Small intestine (tissue), 7 donors: ENCODE data around the gene HRH1. TPM values are rescaled to one million over a fixed set of nuclear protein-coding genes. Genes with fewer than 3 reads are reported as not detected.

Experiments
- DNase-seq, 2 donors: peaks; one replicate each; pipeline versions ENCODE4 v3.0.0 to v3.0.0-alpha.2; 2013
- FAIRE-seq: peaks from 2 replicates; lab custom pipeline; 2012; peaks lifted over from hg19 to GRCh38; lab: Jason Lieb, UNC
- H3K27ac ChIP-seq, 3 donors: one replicate each; pipeline ENCODE4 v1.5.1; 2013; ENCODE audit warnings: low read length in 2 of 3, mild to moderate bottlenecking in 2 of 3, control low read depth in 1 of 3, inconsistent platforms in 1 of 3, low read depth in 1 of 3, moderate library complexity in 1 of 3
- H3K27me3 ChIP-seq, 3 donors: one replicate each; pipeline ENCODE4 v1.6.1; 2013; ENCODE audit warnings: low read length in 3 of 3, inconsistent platforms in 1 of 3; ENCODE audit not compliant: control insufficient read depth in 3 of 3, insufficient read depth in 3 of 3
- H3K36me3 ChIP-seq, 3 donors: one replicate each; pipeline ENCODE4 v1.6.1; 2013; ENCODE audit warnings: low read length in 3 of 3, inconsistent platforms in 1 of 3, low read depth in 1 of 3, mild to moderate bottlenecking in 1 of 3, moderate library complexity in 1 of 3; ENCODE audit not compliant: control insufficient read depth in 3 of 3, insufficient read depth in 2 of 3
- H3K4me1 ChIP-seq, 3 donors: one replicate each; pipeline ENCODE4 v1.6.1; 2013; ENCODE audit warnings: low read length in 2 of 3, inconsistent platforms in 1 of 3, low read depth in 1 of 3, mild to moderate bottlenecking in 1 of 3, moderate library complexity in 1 of 3; ENCODE audit not compliant: control insufficient read depth in 3 of 3, insufficient read depth in 2 of 3
- H3K4me3 ChIP-seq, 3 donors: one replicate each; pipeline ENCODE4 v1.5.1; 2013; ENCODE audit warnings: low read length in 3 of 3, control low read depth in 1 of 3, inconsistent platforms in 1 of 3, low read depth in 1 of 3, mild to moderate bottlenecking in 1 of 3, moderate library complexity in 1 of 3
- H3K9me3 ChIP-seq, 2 donors: one replicate each; pipeline ENCODE4 v1.6.1; 2013; ENCODE audit warnings: low read depth in 1 of 2, low read length in 1 of 2; ENCODE audit not compliant: control insufficient read depth in 2 of 2, insufficient read depth in 1 of 2
- WGBS, 3 donors: extraction: QIAGEN DNeasy Blood & Tissue Kit; methylation state at CpG; one replicate each; pipeline ENCODE4 v1.1.7; 2013; 5-methylcytosine and 5-hydroxymethylcytosine counted together
- polyA plus RNA-seq, 4 donors: library from polyadenylated mRNA; stranded (reverse) in 3 of 4; unstranded in 1 of 4; fragments of 200-250 nt in 3 of 4; fragments of 120-200 nt in 1 of 4; gene quantifications; one replicate each; pipeline versions ENCODE4 v1.2.1 to v1.2.3, GENCODE V29; 2013
- donor health status: healthy with polysubstance abuse.
- donor health status: control.
- donor health status: control.
- donor health status: Bipolar disorder and iron deficiency.
- donor health status: healthy.

The HRH1 gene
- polyA plus RNA-seq, 4 donors = 1.1 to 3.8 (median 1.5) TPM

GRCh38 chr3:11282250-11283138 is 128.2 kb downstream of the HRH1 start:
- DNase-seq (peak in 1 of 2 donors; percentile 14), FAIRE-seq (no peak)
- H3K4me3 ChIP-seq = no peak overlapping the region
- H3K36me3 ChIP-seq = peaks cover 0 to 15% (median 11%) of the 10 kb centered on the region in 3 donors
- WGBS, 3 donors = 56 to 86% (median 80%) methylated on average over 5 of the region's 5 CpGs
- no peaks in the 10 kb centered on the region for H3K4me1 ChIP-seq
- H3K27ac ChIP-seq = peak overlapping the region in 2 of 3 donors; percentile 44 to 55
- H3K27me3 ChIP-seq = no peaks in the 10 kb centered on the region
- H3K9me3 ChIP-seq = no peaks in the 10 kb centered on the region

- no peak overlapping the region for H3K4me3 ChIP-seq
- H3K4me1 ChIP-seq = peaks cover 0 to 4% (median 0%) of the 10 kb centered on the region in 3 donors
These were observed 128.8 kb downstream of the HRH1 start for GRCh38 chr3:11283139-11283475.

GRCh38 chr3:11284011-11284410 is 129.7 kb downstream of the HRH1 start:
- FAIRE-seq = no peak
- H3K4me1 ChIP-seq = peaks cover 0 to 5% (median 0%) of the 10 kb centered on the region in 3 donors
- H3K27me3 ChIP-seq = no peaks in the 10 kb centered on the region
- H3K27ac ChIP-seq = no peak overlapping the region
- H3K36me3 ChIP-seq = peaks cover 0 to 15% (median 11%) of the 10 kb centered on the region in 3 donors
- no peaks in the 10 kb centered on the region for H3K9me3 ChIP-seq
- 95 to 98% (median 98%) methylated on average over 1 of the region's 1 CpG for WGBS, 3 donors
- H3K4me3 ChIP-seq = no peak overlapping the region
- DNase-seq = no peak

More at GRCh38 chr3:11283139-11283475, 128.8 kb downstream of the HRH1 start:
- H3K36me3 ChIP-seq = peaks cover 0 to 15% (median 11%) of the 10 kb centered on the region in 3 donors
- FAIRE-seq = no peak
- peak overlapping the region in 2 of 3 donors; percentile 35 to 55 for H3K27ac ChIP-seq
- 66 to 95% (median 94%) methylated on average over 1 of the region's 1 CpG for WGBS, 3 donors
- H3K27me3 ChIP-seq = no peaks in the 10 kb centered on the region
- DNase-seq = no peak
- H3K9me3 ChIP-seq = no peaks in the 10 kb centered on the region

- FAIRE-seq = no peak
- DNase-seq = no peak
- Histone ChIP-seq H3K27me3 (no peaks in the 10 kb centered on the region), H3K36me3 (peaks cover 0 to 15% (median 12%) of the 10 kb centered on the region in 3 donors), H3K9me3 (no peaks in the 10 kb centered on the region), H3K4me1 (peaks cover 0 to 12% (median 0%) of the 10 kb centered on the region in 3 donors), H3K4me3 (no peak overlapping the region), H3K27ac (no peak overlapping the region)
- WGBS, 3 donors = 76 to 89% (median 82%) methylated on average over 2 of the region's 2 CpGs
These were observed 131.2 kb downstream of the HRH1 start for GRCh38 chr3:11285471-11285870.

GRCh38 chr3:11287404-11287803 is 133.1 kb downstream of the HRH1 start:
- Histone ChIP-seq H3K4me1 (peaks cover 0 to 12% (median 2%) of the 10 kb centered on the region in 3 donors), H3K4me3 (no peak overlapping the region), H3K9me3 (no peaks in the 10 kb centered on the region), H3K36me3 (peaks cover 0 to 14% (median 13%) of the 10 kb centered on the region in 3 donors), H3K27ac (peak overlapping the region in 1 of 3 donors; percentile 91), H3K27me3 (no peaks in the 10 kb centered on the region)
- DNase-seq (no peak), FAIRE-seq (no peak)
- WGBS, 3 donors = 77 to 91% (median 89%) methylated on average over 9 to 10 of the region's 10 CpGs

GRCh38 chr3:11288021-11288491 is 133.8 kb downstream of the HRH1 start:
- no peak overlapping the region for H3K4me3 ChIP-seq
- H3K9me3 ChIP-seq = no peaks in the 10 kb centered on the region
- no peak for FAIRE-seq
- peak overlapping the region in 1 of 3 donors; percentile 91 for H3K27ac ChIP-seq
- peaks cover 0 to 10% (median 10%) of the 10 kb centered on the region in 3 donors for H3K36me3 ChIP-seq
- H3K27me3 ChIP-seq = no peaks in the 10 kb centered on the region
- H3K4me1 ChIP-seq = peaks cover 0 to 12% (median 2%) of the 10 kb centered on the region in 3 donors
- 69 to 91% (median 70%) methylated on average over 2 of the region's 2 CpGs for WGBS, 3 donors
- no peak for DNase-seq

GRCh38 chr3:11288786-11289637 is 134.7 kb downstream of the HRH1 start:
- Histone ChIP-seq H3K4me3 (no peak overlapping the region), H3K27me3 (no peaks in the 10 kb centered on the region), H3K9me3 (no peaks in the 10 kb centered on the region), H3K27ac (peak overlapping the region in 2 of 3 donors; percentile 51 to 91), H3K36me3 (peaks cover 0 to 10% (median 6%) of the 10 kb centered on the region in 3 donors), H3K4me1 (peaks cover 0 to 12% (median 2%) of the 10 kb centered on the region in 3 donors)
- peak in 1 of 2 donors; percentile 12 for DNase-seq
- 36 to 70% (median 58%) methylated on average over 7 of the region's 7 CpGs for WGBS, 3 donors
- no peak for FAIRE-seq

GRCh38 chr3:11289864-11290263 is 135.6 kb downstream of the HRH1 start:
- FAIRE-seq (no peak), DNase-seq (no peak)
- Histone ChIP-seq H3K4me1 (peaks cover 0 to 12% (median 2%) of the 10 kb centered on the region in 3 donors), H3K36me3 (peaks cover 0 to 8% (median 4%) of the 10 kb centered on the region in 3 donors), H3K9me3 (no peaks in the 10 kb centered on the region), H3K27me3 (no peaks in the 10 kb centered on the region), H3K27ac (peak overlapping the region in 2 of 3 donors; percentile 25 to 91), H3K4me3 (no peak overlapping the region)
- WGBS, 3 donors = 59 to 81% (median 71%) methylated on average over 3 of the region's 3 CpGs
